GM19397 (cell line): ENCODE data around the gene OR51B4.
A peak's percentile ranks its signal among the peaks of the same experiment; 100 is the strongest.
"Not testable (repeated sequence)": the region's sequence is repeated elsewhere in the genome, so short reads cannot be mapped to it uniquely, and the experiment has no call there.

Experiments
- ATAC-seq: cut with Tn5 transposase; IDR thresholded peaks from one replicate; pipeline ENCODE4 v1.9.1; 2021; ENCODE audit warnings: mild to moderate bottlenecking, moderate library complexity; ENCODE audit not compliant: unreplicated experiment

OR51B4 gene

DNA sequence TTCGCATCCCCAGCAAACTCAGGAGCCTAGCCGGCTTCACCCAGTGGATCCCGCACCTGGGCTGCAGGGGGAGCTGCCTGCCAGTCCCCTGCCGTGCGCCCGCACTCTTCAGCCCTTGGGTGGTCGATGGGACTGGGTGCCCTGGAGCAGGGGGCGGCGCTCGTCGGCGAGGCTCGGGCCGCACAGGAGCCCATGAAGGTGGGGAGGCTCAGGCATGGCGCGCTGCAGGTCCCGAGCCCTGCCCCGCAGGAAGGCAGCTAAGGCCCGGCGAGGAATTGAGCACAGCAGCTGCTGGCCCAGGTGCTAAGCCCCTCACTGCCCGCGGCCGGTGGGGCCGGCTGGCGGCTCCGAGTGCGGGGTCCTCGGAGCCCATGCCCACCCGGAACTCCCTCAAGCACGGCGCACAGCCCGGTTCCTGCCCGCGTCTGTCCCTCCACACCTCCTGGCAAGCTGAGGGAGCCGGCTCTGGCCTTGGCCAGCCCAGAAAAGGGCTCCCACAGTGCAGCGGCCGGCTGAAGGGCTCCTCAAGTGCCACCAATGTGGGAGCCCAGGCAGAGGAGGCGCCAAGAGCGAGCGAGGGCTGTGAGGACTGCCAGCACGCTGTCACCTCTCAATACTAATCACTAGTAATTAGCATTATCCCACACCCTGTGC is 7.3 kb downstream of the OR51B4 start:
- ATAC-seq = not testable (repeated sequence)

DNA sequence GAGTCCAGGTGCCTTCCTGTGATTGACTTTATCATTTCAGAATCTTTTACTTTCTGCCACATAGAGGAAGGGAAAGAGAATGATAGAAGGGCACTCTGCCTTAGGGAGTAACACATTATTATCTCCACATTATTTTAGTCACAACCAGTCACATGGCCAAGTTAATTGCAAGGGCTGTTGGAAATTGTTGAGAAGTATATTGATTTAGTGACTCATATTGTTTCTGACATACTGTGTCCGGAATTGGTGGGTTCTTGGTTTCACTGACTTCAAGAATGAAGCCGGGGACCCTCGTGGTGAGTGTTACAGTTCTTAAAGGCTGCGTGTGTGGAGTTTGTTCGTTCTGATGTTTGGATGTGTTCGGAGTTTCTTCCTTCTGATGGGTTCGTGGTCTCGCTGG is 8.7 kb downstream of the OR51B4 start:
- ATAC-seq = no peak

DNA sequence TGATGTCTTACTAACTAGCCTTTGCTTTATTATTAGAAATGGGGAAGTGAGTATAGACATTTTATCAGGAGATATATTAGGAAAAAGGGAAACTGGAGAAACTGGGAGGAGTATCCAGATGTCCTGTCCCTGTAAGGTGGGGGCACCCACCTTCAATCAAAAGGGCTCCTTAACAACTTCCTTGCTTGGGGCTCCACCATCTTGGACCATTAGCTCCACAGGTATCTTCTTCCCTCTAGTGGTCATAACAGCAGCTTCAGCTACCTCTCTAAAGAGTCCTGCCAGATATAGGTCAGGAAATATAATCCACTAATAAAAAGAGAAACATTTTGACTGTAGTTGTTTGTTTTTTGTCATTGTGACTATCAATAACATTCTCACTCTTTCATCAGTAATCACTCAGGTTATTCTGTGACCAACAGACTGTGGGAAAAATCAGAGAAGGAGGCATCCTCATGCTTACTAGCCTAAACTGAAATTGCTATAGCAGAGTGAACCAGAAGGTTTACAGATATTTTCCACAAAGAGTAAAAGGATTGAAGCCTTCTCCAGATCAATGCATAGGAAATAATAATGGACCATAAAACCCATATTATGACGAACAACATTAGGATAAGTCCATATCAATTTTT is 10.4 kb downstream of the OR51B4 start:
- peak; percentile 90 for ATAC-seq

DNA sequence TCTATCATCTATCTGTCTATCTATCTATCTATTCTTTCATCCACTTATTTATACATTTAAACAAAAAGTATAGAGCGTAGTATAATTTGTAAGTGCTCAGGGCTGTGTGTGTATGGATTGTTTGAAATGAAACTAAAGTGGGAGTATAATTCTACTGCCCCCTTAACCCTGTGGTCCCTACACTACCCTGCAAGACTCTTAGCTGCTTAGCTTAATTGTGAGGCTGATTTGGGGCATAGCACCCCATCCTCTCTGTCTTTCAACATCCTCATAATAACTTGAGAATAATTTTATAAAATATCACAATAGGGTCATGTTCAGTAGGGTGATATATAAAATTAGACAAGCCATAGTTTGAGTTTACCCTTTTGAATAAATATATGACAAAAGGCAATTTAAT is 11.6 kb downstream of the OR51B4 start:
- ATAC-seq = no peak

DNA sequence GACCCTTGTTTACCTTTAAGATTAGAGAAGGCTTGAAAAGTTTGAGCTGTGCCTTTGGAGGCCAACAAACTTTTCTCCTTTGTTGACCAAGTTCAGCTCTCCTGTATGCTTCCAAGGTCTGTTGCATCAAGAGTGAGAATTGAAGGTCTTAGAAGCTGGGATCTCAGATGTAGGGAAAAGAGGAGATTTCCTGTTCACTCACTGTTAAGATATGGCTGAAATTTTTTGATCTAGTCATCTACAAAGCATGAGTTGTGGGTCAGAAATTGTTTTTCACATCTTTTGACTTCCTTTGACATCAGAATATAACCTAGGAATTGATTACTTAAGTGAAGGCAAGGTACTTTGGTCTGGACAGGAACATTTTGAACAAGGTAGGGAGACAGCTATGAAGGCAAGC is 12.1 kb downstream of the OR51B4 start:
- no peak for ATAC-seq

DNA sequence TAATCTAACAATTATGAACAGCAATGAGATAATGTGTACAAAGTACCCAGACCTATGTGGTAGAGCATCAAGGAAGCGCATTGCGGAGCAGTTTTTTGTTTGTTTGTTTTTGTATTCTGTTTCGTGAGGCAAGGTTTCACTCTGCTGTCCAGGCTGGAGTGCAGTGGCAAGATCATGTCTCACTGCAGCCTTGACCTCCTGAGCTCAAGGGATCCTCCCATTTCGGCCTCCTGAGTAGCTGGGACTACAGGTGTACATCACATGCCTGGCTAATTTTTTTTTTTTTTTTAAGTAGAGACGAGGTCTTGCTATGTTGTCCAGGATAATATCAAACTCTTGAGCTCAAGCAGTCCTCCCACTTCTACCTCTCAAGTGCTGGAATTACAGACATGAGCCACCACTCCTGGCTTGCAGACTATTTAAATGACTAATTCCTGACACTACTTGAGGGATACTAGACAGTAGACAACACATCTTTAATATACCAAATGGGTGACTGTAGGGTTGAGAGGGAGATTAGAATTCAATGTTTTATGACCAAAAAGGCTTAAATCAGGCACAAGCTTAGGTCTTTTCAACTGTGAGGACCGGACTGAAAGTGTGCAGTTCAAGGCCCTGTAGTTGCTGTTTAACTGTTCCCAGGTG is 12.7 kb downstream of the OR51B4 start:
- no peak for ATAC-seq

DNA sequence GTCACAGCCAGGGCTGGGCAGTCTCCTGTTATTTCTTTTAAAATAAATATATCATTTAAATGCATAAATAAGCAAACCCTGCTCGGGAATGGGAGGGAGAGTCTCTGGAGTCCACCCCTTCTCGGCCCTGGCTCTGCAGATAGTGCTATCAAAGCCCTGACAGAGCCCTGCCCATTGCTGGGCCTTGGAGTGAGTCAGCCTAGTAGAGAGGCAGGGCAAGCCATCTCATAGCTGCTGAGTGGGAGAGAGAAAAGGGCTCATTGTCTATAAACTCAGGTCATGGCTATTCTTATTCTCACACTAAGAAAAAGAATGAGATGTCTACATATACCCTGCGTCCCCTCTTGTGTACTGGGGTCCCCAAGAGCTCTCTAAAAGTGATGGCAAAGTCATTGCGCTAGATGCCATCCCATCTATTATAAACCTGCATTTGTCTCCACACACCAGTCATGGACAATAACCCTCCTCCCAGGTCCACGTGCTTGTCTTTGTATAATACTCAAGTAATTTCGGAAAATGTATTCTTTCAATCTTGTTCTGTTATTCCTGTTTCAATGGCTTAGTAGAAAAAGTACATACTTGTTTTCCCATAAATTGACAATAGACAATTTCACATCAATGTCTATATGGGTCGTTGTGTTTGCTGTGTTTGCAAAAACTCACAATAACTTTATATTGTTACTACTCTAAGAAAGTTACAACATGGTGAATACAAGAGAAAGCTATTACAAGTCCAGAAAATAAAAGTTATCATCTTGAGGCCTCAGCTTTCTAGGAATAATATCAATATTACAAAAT is 13.4 kb downstream of the OR51B4 start:
- no peak for ATAC-seq

DNA sequence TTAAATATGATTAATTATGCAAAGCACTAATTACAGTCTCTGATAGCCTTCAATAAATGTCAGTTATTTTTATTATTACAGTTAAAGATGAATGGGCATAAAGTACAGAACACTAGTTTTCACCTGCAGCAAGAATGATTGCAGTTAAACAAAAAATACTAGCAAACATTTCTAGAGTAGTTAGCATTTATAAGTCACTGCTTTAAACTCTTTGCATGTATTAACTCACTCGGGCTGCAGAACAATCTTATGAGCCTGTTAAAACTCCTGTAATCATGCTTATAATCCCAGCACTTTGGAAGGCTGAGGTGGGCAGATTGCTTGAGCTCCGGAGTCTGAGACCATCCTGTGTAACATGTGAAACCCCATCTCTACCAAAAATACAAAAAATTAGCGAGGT is 14.8 kb downstream of the OR51B4 start:
- ATAC-seq = no peak

DNA sequence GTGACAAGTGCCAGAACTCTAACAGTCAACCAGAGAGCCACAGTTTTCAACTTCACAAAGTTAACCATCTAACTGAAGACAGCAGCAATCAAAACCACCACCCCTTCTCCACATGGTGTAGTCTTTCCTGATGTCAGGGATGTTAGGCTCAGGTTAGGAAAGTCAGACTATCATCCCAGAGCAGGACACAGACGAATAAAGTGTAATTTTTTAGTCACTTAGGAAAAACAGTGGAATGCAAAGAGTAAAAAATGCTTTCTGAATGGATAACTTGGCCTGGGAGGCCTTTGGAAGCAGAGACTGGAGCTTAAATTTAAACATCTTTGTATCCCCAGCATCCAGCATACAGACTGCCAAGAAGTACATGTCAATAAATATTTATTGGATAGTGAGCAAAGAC is 15.4 kb downstream of the OR51B4 start:
- ATAC-seq = no peak

DNA sequence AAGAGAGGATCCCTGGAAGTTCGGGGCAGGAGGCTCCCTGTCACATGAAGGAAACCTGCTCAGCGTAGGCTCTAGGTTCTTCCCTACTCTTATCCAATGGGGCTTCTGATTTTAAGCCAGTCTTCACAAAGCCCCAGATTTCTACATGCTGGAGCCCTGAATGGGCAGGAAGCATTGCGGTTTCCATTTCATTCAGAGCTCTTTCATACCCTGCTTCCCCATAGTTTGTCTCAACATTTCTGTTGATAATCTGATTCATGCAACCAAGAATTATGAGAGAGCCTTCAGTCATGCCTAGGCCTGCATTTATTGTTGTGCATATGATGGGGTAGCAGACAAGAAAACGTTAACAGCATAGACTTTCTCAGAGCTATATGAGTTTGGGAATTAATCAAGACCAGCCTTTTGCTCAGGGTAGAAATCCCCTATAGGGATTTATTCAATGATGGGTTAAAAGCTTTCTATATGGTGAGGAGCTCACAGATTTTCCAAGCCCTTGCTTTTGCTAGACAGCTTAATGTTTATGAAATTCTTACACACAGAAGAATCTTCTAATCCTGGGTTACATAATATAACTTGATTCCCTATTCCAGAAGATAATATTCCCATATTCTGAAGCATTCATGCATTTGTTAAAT is 15.9 kb downstream of the OR51B4 start:
- no peak for ATAC-seq

DNA sequence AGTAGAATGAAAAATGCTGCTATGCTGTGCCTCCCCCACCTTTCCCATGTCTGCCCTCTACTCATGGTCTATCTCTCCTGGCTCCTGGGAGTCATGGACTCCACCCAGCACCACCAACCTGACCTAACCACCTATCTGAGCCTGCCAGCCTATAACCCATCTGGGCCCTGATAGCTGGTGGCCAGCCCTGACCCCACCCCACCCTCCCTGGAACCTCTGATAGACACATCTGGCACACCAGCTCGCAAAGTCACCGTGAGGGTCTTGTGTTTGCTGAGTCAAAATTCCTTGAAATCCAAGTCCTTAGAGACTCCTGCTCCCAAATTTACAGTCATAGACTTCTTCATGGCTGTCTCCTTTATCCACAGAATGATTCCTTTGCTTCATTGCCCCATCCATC is 17.1 kb downstream of the OR51B4 start:
- no peak for ATAC-seq

DNA sequence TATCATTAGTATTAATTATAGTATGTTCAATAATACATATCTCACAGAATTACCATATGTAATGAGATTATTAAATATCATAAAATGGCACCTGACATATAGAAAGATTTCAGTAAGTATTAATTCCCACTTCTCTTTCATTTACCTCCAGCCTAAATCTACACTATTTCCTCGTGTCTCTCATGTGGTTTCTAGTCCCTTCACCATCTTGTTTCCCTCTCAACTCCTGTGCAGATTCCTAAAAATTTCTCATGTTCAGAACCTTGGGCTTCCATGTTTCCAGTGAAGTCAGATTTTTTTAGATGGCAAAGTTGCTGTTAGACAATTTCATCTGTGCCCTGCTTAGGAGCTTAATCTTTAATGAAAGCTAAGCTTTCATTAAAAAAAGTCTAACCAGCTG is 17.9 kb downstream of the OR51B4 start:
- no peak for ATAC-seq

DNA sequence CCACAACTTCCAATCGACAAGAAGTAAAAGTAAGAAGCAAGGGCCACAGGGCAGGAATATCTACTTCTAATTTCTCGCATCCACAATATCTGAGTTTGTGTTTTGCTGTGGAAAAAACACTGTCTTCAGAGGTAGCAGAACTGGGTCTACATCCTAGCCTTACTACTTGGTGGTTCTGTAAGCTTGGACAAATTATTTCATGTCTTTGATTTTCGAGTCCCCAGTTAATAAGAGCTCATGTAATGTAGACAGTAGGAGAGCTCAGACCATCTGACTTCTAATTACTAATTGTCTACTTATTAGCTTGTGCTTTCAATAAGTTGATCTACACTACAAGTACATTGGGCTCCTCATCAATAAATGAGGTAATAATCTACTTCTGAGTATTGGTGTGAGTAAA is 18.7 kb downstream of the OR51B4 start:
- no peak for ATAC-seq

DNA sequence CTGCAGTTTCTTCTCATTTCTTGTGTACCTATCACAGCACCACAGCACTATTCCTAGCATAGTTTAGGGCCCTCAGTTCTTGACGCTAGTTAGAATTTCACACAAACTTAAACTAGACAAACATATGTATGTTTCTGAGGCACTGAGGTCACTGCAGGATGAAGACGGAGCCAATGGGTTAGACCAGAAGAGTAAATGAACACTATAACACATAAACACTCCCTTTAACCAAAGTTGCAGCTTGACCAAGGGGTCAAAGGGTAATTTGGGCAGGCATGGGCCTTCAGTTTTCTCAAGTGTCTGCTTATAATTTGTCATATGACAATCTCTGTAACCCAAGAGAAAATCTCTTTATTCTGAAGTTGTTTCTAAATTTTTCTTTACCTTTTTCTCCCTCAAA is 19.1 kb downstream of the OR51B4 start:
- no peak for ATAC-seq

DNA sequence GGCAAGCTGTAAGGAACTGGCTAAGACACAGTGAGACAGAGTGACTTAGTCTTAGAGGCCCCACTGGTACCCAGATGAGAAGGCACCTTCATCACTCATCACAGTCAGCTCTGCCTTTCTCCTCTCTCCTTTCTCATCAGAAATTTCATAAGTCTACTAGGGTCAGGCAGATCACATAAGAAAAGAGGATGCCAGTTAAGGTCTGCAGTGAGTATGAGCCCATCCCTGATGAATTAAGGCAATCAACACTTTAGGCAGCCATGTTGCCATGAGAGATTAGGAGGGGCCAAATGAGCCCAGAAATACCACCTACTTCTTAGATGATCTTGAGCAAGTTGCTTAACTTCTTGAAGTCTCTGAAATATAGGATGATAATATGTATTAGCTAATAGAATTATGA is 20.1 kb downstream of the OR51B4 start:
- ATAC-seq = no peak

DNA sequence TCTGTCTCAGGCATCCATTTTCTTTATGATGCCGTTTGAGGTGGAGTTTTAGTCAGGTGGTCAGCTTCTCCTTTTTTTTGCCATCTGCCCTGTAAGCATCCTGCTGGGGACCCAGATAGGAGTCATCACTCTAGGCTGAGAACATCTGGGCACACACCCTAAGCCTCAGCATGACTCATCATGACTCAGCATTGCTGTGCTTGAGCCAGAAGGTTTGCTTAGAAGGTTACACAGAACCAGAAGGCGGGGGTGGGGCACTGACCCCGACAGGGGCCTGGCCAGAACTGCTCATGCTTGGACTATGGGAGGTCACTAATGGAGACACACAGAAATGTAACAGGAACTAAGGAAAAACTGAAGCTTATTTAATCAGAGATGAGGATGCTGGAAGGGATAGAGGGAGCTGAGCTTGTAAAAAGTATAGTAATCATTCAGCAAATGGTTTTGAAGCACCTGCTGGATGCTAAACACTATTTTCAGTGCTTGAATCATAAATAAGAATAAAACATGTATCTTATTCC is 21.1 kb downstream of the OR51B4 start:
- peak; percentile 94 for ATAC-seq

DNA sequence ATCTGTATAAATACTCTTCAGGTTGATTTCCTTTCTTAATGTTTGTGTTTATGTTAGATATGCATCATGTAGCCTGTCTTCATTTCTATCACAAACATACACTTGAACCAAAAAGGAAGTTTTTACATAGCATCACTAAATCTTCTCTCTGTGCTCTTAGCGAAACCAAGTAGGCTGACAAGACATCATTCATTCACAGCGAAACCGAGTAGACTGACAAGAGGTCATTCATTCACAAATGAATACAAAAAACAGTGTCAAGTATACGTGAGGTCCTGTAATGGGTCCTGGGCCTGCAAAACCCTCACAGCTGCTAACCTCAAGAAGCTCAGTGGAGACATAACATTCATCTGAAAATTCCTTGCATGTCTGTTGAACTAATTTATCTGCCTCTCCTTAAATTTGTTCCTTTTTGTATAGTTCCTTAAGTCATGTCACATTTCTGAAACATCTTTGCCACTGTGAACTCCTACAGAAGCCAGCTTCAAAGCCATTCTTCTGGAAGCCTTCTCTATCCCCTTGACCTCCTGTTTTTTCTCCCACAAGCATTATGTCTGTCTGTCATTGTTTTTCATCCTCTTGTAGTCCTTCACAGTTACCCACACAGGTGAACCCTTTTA is 22.2 kb downstream of the OR51B4 start:
- ATAC-seq = no peak

DNA sequence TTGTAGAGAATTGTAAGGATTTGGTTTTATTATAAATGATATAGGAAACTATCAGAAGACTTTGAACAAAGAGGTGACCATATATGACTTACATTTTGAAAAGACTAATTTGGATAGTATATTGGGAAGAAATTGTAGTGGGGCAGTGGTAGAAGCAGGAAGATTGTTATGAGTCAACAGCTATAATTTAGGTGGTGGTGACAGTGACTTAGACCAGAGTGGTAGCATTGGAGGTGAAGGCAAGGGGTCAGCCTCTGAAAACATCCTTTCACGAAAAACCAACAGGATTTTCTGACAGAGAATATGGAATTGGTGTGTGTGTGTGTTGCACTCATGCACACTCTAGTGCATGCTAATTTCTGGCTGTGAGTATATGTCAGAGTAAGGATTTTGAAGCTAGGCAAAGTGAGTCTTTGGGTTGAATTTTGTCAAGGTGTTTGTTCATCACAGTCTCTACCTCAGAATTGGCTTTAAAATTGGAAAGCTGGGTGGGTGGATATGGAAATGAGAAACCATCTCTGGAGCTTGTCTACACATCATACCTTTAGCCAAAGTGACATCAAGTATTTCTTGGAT is 23.9 kb downstream of the OR51B4 start:
- no peak for ATAC-seq

DNA sequence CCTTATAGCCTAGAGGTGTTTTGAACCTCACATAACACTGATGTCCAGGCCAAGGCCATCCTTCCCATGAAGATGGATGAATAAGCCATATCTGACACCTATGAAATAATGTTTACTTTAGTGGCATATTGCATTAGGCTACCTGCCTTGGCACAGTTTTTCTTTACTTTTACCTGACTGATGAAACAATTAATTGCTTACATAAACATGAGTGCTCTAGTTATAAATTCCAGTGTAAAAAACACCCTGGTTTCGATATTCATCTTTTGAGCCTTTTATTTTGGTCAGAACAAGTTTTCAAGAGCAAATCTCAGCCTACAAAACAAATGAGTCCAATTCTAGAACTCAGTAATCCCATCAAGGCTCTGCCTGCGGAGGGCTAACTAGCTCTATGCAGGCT is 25.0 kb downstream of the OR51B4 start:
- no peak for ATAC-seq
